CD4-positive, alpha-beta T cell treated with Interleukin-15 for 1 hour (primary cell): ENCODE measurements around the gene FREM2.

ENCODE experiments used
- DNase-seq: peaks from one replicate; pipeline ENCODE4 v3.0.0-alpha.2; 2020

Gene FREM2

GRCh38 chr13:38902551-38902950, 215.7 kb downstream of the FREM2 start:
- DNase-seq = no peak

GRCh38 chr13:38905081-38905480, 218.2 kb downstream of the FREM2 start:
- no peak for DNase-seq

GRCh38 chr13:38905861-38906260, 219.0 kb downstream of the FREM2 start:
- no peak for DNase-seq

DNA sequence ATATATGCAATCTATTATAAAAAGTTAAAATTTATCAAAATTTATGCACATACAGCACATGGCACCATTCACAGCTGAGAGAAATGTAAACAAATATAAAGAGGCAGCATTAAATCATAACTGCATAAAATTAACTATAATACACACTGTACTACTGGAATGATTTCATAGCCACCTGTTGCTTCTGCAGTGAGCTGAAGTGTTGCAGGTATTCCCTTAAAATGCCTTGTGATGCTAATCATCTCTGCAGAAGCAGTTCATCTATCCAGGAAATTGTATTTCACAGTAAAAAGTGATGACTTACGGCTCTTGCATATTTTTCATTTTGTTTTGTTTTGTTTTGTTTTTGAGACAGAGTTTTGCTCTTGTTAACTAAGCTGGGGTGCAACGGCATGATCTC, 221.7 kb downstream of the FREM2 start:
- no peak for DNase-seq

- no peak for DNase-seq
Measured at GRCh38 chr13:38914070-38914469, 227.2 kb downstream of the FREM2 start.

GRCh38 chr13:38921081-38921480, 234.2 kb downstream of the FREM2 start:
- DNase-seq = no peak

DNA sequence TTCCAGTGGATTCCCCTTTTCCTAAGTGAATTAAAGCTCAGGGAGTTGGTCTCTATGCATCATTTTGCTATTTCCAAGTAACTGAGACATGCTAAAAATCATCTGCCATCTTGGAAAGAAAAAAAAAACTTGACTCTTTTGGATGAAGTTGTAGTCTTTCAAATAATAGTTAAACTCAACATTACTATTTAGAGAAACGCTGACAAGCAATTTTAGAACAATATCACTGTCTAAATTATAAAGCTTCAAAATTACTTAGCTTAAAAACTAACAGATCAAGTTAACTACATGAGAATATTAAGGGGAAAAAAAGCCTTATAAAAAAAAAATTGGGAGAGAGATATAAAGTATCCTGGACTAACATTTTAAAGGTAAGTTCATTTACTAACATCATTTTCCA, 235.3 kb downstream of the FREM2 start:
- no peak for DNase-seq

- DNase-seq = no peak
Measured at GRCh38 chr13:38933786-38934185, 246.9 kb downstream of the FREM2 start.
